Naive B cell (primary cell): Measurements from ENCODE around the gene IPO7. TPM values are rescaled to one million over a fixed set of nuclear protein-coding genes. Genes with fewer than 3 reads are reported as not detected.

Source experiments
- ATAC-seq, 2 donors: fragments of 150-1000 bp; cut with Tn5 transposase; 2 replicates each; pipeline ENCODE4 v1.10.0; 2021; ENCODE audit warnings: low read depth in 2 of 2, mild to moderate bottlenecking in 2 of 2, moderate library complexity in 2 of 2
- DNase-seq: peaks from one replicate; pipeline ENCODE4 v3.0.0; 2022
- H3K27ac Mint-ChIP-seq, 6 donors: one replicate each; pipeline ENCODE4 v1.8.0; 2020 to 2022; ENCODE audit warnings: mild to moderate bottlenecking in 6 of 6, mixed read lengths in 6 of 6, moderate library complexity in 5 of 6, inconsistent platforms in 2 of 6
- H3K27me3 Mint-ChIP-seq, 3 donors: one replicate each; pipeline ENCODE4 v1.8.0; 2021 to 2022; ENCODE audit warnings: mixed read lengths in 3 of 3, mild to moderate bottlenecking in 1 of 3
- H3K36me3 Mint-ChIP-seq, 2 donors: one replicate each; pipeline ENCODE4 v1.8.0; 2020 to 2022; ENCODE audit warnings: mixed read lengths in 2 of 2, inconsistent platforms in 1 of 2, mild to moderate bottlenecking in 1 of 2
- H3K4me1 Mint-ChIP-seq, 3 donors: one replicate each; pipeline ENCODE4 v1.8.0; 2020 to 2022; ENCODE audit warnings: mixed read lengths in 3 of 3, inconsistent platforms in 1 of 3, mild to moderate bottlenecking in 1 of 3, moderate library complexity in 1 of 3
- H3K4me3 Mint-ChIP-seq, 8 donors: one replicate each; pipeline ENCODE4 v1.8.0; 2020 to 2022; ENCODE audit warnings: mild to moderate bottlenecking in 8 of 8, mixed read lengths in 8 of 8, moderate library complexity in 8 of 8, inconsistent platforms in 2 of 8
- H3K9me3 Mint-ChIP-seq, 7 donors: one replicate each; pipeline ENCODE4 v1.8.0; 2020 to 2022; ENCODE audit warnings: mixed read lengths in 7 of 7, mild to moderate bottlenecking in 5 of 7, inconsistent platforms in 2 of 7, moderate library complexity in 1 of 7
- polyA plus RNA-seq, 6 donors: library from polyadenylated mRNA; unstranded; fragments of 300-500 nt; fragmentation: Illumina TruSeq; gene quantifications; one replicate each; pipeline ENCODE4 v1.2.3, GENCODE V29; 2021; ENCODE audit warnings: low read depth in 6 of 6

The IPO7 gene
- polyA plus RNA-seq, 6 donors from 2014 or later = 3.8 to 33.4 (median 5.5) TPM

GRCh38 chr11:9479899-9480298 lies 95.4 kb downstream of the IPO7 start:
- Mint-ChIP-seq H3K4me1 (peaks cover 0 to 10% (median 5%) of the 10 kb centered on the region in 3 donors), H3K27ac (peak overlapping the region in 5 of 6 donors; percentile 18 to 81 (median 38)), H3K36me3 (peaks cover 0 to 6% of the 10 kb centered on the region in 2 donors), H3K4me3 (peak overlapping the region in 1 of 8 donors; percentile 64), H3K9me3 (no peaks in the 10 kb centered on the region), H3K27me3 (no peaks in the 10 kb centered on the region)
- DNase-seq (no peak), ATAC-seq (no peak)

GRCh38 chr11:9489080-9489765 lies 104.8 kb downstream of the IPO7 start:
- no peak overlapping the region for H3K4me3 Mint-ChIP-seq
- no peak overlapping the region for H3K27ac Mint-ChIP-seq
- no peaks in the 10 kb centered on the region for H3K27me3 Mint-ChIP-seq
- no peaks in the 10 kb centered on the region for H3K9me3 Mint-ChIP-seq
- no peak for ATAC-seq
- H3K36me3 Mint-ChIP-seq = peaks cover 10 to 26% of the 10 kb centered on the region in 2 donors
- DNase-seq = no peak
- H3K4me1 Mint-ChIP-seq = peaks cover 0 to 4% (median 0%) of the 10 kb centered on the region in 3 donors

- peaks cover 0 to 4% (median 0%) of the 10 kb centered on the region in 3 donors for H3K4me1 Mint-ChIP-seq
- no peaks in the 10 kb centered on the region for H3K27me3 Mint-ChIP-seq
- no peak for ATAC-seq
- H3K4me3 Mint-ChIP-seq = no peak overlapping the region
- H3K36me3 Mint-ChIP-seq = peaks cover 10 to 25% of the 10 kb centered on the region in 2 donors
- H3K27ac Mint-ChIP-seq = no peak overlapping the region
- no peaks in the 10 kb centered on the region for H3K9me3 Mint-ChIP-seq
- DNase-seq = no peak
These were observed 105.9 kb downstream of the IPO7 start for GRCh38 chr11:9490376-9490775.

GRCh38 chr11:9493492-9493891 lies 109.0 kb downstream of the IPO7 start:
- Mint-ChIP-seq H3K36me3 (peaks cover 15 to 18% of the 10 kb centered on the region in 2 donors), H3K4me3 (no peak overlapping the region), H3K9me3 (no peaks in the 10 kb centered on the region), H3K27me3 (no peaks in the 10 kb centered on the region), H3K27ac (no peak overlapping the region), H3K4me1 (peaks cover 0 to under 1% (median 0%) of the 10 kb centered on the region in 3 donors)
- ATAC-seq = no peak
- no peak for DNase-seq

- Mint-ChIP-seq H3K9me3 (no peaks in the 10 kb centered on the region), H3K4me3 (no peak overlapping the region), H3K27ac (no peak overlapping the region), H3K36me3 (peaks cover 13 to 20% of the 10 kb centered on the region in 2 donors), H3K27me3 (no peaks in the 10 kb centered on the region), H3K4me1 (no peaks in the 10 kb centered on the region)
- no peak for DNase-seq
- ATAC-seq = no peak
These were observed 109.9 kb downstream of the IPO7 start for GRCh38 chr11:9494316-9494715.

- peaks cover 14 to 20% of the 10 kb centered on the region in 2 donors for H3K36me3 Mint-ChIP-seq
These were observed 111.5 kb downstream of the IPO7 start for GRCh38 chr11:9495803-9496514.

More at GRCh38 chr11:9495803-9496514, 111.5 kb downstream of the IPO7 start:
- Mint-ChIP-seq H3K4me3 (no peak overlapping the region), H3K4me1 (no peaks in the 10 kb centered on the region), H3K9me3 (no peaks in the 10 kb centered on the region), H3K27ac (peak overlapping the region in 3 of 6 donors; percentile 20 to 50 (median 44)), H3K27me3 (no peaks in the 10 kb centered on the region)
- ATAC-seq (no peak), DNase-seq (no peak)

Other genes with a start within 250 kb of the IPO7 start
- gene DENND5A, start 119.3 kb upstream of the IPO7 start, polyA plus RNA-seq = 10 to 100 TPM; 12.1 to 22.9 (median 17.3) TPM
- 10 to 100 TPM in 1 of 6 donors, 1 to 10 TPM in 5; 5.2 to 10.4 (median 6.0) TPM for gene TMEM41B, start 70.1 kb upstream of the IPO7 start, polyA plus RNA-seq
- 10 to 100 TPM; 16.0 to 46.8 (median 34.9) TPM for gene ZNF143, start 76.4 kb downstream of the IPO7 start, polyA plus RNA-seq
- 10 to 100 TPM in 5 of 6 donors, 1 to 10 TPM in 1; 9.6 to 20.6 (median 16.2) TPM for gene WEE1, start 189.0 kb downstream of the IPO7 start, polyA plus RNA-seq